HFFc6 (cell line): Measurements from ENCODE around the gene ANGPT4. TPM values are rescaled to one million over a fixed set of nuclear protein-coding genes. Genes with fewer than 3 reads are reported as not detected.

Experiments
- DNase-seq: peaks from one replicate; pipeline ENCODE4 v3.0.0-alpha.2; 2018
- H3K27ac Mint-ChIP-seq: 2 replicates; pipeline ENCODE4 v1.8.0; 2020; ENCODE audit warnings: mild to moderate bottlenecking, mixed read lengths
- H3K27me3 Mint-ChIP-seq: 2 replicates; pipeline ENCODE4 v1.8.0; 2021; ENCODE audit warnings: mild to moderate bottlenecking, moderate library complexity, mixed read lengths; ENCODE audit not compliant: insufficient read depth
- H3K36me3 Mint-ChIP-seq: 2 replicates; pipeline ENCODE4 v1.8.0; 2021; ENCODE audit warnings: low read depth, mixed read lengths
- H3K4me1 Mint-ChIP-seq: 2 replicates; pipeline ENCODE4 v1.8.0; 2020; ENCODE audit warnings: low read depth, mixed read lengths
- H3K4me3 Mint-ChIP-seq: 2 replicates; pipeline ENCODE4 v1.8.0; 2020; ENCODE audit warnings: mild to moderate bottlenecking, moderate library complexity, mixed read lengths
- H3K9me3 Mint-ChIP-seq: 2 replicates; pipeline ENCODE4 v1.8.0; 2020; ENCODE audit warnings: mild to moderate bottlenecking, mixed read lengths
- total RNA-seq, 6 experiments: library from RNA; stranded (reverse); fragmentation: NEBNext Ultra II Directional; extraction: Animal tissue kit (Norgen Biotek cat#: 25700); gene quantifications; 2 replicates in 1 of 6; 3 replicates in 5 of 6; pipeline ENCODE4 v1.2.3, GENCODE V29; 2021
- TF ChIP-seq, protein P1 (sequence below): fragments of 200-600 bp; sonication (generic); IDR thresholded peaks from 2 replicates; pipeline ENCODE4 v1.5.0; 2021; ENCODE audit warnings: antibody characterized with exemption, mild to moderate bottlenecking

Gene ANGPT4
- total RNA-seq, 6 experiments from 2014 or later: not detected

DNA sequence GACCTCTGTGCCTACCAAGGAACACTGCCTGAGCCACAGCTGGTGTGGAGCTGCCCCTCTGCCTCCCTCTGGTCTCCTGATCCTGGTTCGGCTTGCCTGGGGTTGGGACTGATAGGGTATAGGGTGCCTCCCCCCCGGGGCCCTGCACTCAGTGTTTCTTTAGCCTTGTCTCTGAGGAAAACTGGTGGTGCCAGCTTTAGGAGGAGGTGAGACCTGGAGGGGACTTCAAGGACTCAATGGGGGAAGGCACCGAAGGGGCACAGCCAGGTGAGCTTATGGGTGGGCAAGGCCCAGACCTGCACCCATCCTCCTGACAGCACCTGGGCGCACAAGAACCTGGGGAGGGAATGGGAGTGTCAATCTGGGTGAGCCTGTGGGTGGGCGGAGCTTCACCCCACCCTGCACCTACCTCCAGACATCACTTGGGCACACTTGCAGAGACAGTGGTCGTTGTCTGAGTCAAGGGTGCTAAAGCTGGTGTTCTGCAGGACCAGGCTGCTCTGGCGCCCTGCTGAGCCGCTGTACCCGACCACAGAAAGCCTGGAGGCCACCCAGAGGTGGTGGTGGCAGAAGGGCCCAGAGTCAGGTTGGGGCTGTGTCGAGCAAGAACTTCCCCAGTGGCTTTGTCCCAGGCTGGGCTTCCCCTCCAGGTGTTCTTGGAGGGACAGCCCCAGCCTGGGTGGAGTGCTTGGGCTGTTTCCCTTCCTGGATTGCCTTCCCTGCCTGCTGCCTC is 42.1 kb downstream of the ANGPT4 start:
- no peaks in the 10 kb centered on the region for H3K4me1 Mint-ChIP-seq
- DNase-seq: no peak
- TF ChIP-seq, protein P1, sequence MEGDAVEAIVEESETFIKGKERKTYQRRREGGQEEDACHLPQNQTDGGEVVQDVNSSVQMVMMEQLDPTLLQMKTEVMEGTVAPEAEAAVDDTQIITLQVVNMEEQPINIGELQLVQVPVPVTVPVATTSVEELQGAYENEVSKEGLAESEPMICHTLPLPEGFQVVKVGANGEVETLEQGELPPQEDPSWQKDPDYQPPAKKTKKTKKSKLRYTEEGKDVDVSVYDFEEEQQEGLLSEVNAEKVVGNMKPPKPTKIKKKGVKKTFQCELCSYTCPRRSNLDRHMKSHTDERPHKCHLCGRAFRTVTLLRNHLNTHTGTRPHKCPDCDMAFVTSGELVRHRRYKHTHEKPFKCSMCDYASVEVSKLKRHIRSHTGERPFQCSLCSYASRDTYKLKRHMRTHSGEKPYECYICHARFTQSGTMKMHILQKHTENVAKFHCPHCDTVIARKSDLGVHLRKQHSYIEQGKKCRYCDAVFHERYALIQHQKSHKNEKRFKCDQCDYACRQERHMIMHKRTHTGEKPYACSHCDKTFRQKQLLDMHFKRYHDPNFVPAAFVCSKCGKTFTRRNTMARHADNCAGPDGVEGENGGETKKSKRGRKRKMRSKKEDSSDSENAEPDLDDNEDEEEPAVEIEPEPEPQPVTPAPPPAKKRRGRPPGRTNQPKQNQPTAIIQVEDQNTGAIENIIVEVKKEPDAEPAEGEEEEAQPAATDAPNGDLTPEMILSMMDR: no peak

DNA sequence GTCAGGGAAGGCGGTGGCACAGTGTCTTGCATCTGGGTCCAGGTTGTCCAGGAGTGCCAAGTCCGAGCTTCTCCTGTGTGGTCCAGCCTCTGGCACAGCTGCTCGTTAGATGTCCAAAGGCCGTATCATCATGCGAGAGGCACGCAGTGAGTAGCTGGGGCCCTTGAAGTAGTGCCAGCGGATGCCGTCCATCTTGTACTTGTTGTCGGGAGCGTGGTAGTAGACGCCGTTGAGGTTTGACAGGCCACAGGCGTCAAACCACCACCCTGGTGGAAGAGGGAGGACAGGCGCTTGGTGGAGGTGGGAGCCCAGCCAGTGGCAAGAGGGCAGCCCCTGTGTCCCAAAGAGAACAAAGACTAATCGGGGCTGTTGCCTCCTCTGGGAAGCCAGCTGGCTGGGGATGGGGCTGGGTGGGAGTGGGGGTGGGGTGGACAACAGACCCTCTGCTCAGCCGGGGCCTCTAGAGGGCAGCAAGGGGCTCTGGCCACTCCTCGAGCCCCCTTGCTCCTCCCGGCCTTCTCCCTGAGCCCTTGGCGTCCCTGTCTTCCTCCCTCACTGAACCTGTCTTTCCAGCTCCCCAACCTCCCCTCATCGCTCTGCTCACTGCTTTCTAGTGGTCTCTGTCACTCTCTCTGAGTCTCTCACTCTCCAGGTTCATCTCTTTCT is 43.1 kb downstream of the ANGPT4 start:
- no peak for DNase-seq
- no peaks in the 10 kb centered on the region for H3K9me3 Mint-ChIP-seq
- no peaks in the 10 kb centered on the region for H3K36me3 Mint-ChIP-seq
- peaks cover 32% of the 10 kb centered on the region for H3K27me3 Mint-ChIP-seq
- H3K27ac Mint-ChIP-seq: no peak overlapping the region
- no peaks in the 10 kb centered on the region for H3K4me1 Mint-ChIP-seq
- TF ChIP-seq, protein P1: no peak
- H3K4me3 Mint-ChIP-seq: no peak overlapping the region

More for the DNA sequence above, 42.1 kb downstream of the ANGPT4 start:
- H3K27me3 Mint-ChIP-seq: peaks cover 26% of the 10 kb centered on the region
- no peaks in the 10 kb centered on the region for H3K36me3 Mint-ChIP-seq
- no peak overlapping the region for H3K4me3 Mint-ChIP-seq
- no peaks in the 10 kb centered on the region for H3K9me3 Mint-ChIP-seq
- H3K27ac Mint-ChIP-seq: no peak overlapping the region

DNA sequence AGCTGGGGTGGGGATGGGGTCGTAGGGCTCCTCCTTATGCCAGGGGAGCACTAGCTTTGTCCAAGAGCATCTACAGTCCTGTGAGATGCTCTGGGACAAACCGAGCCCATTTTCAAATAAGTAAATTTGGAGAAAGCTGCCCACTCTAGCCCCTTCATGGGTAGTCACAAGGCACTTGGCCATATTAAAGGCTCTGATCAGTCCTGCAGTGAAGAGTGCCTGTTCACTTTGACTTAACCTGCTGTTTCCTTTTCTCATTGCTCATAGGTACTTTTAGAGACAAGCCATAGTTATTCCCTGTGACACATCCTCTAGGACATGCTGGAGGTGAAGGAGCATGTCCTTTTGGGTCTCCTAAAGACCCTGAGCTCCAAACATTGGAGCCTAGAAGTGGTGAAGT is 44.2 kb downstream of the ANGPT4 start:
- no peak overlapping the region for H3K27ac Mint-ChIP-seq
- DNase-seq: no peak
- H3K9me3 Mint-ChIP-seq: no peaks in the 10 kb centered on the region
- H3K27me3 Mint-ChIP-seq: peaks cover 32% of the 10 kb centered on the region
- H3K36me3 Mint-ChIP-seq: no peaks in the 10 kb centered on the region
- no peaks in the 10 kb centered on the region for H3K4me1 Mint-ChIP-seq
- no peak overlapping the region for H3K4me3 Mint-ChIP-seq
- TF ChIP-seq, protein P1: no peak

DNA sequence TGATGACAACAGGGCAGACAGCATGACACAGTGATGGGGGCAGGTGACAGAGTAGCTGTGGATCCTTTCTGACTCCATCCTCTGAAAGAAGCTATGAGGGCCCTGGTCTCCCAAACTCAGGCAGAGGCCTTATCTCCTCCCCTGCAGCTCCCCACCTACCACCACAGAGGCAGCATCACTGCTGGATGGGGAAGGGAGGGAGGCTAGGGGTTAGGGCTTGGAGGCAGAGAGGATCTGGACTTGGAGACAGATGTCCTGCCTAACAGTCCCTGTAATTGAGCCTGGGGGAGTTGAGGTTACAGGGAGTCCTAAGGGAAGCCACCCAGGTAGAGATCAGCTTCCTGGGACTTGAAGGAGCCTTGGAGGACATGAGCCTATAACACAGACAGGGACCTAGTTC is 44.7 kb downstream of the ANGPT4 start:
- H3K36me3 Mint-ChIP-seq: no peaks in the 10 kb centered on the region
- TF ChIP-seq, protein P1: no peak
- H3K4me3 Mint-ChIP-seq: no peak overlapping the region
- no peaks in the 10 kb centered on the region for H3K4me1 Mint-ChIP-seq
- no peaks in the 10 kb centered on the region for H3K9me3 Mint-ChIP-seq
- DNase-seq: no peak
- peaks cover 31% of the 10 kb centered on the region for H3K27me3 Mint-ChIP-seq
- H3K27ac Mint-ChIP-seq: no peak overlapping the region

DNA sequence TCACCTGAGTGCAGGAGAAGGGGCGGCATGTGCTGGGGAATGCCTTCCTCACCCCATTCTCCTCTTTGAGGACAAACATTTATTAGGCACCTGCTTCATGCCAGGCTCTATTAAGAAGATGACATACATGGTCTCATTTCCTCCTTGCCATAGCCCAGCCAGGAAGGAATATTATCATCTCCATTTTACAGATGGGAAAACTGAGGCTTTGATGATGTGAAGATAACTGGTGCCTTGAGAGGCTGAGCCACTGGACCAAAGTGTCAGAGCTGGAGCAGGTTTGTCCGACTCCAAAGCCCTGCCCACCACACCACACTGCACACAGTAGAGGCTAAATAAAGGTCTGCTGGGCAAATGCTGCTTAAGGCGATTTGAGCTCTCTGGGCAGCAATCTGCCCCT is 45.4 kb downstream of the ANGPT4 start:
- peaks cover 35% of the 10 kb centered on the region for H3K27me3 Mint-ChIP-seq
- H3K36me3 Mint-ChIP-seq: no peaks in the 10 kb centered on the region
- no peak for DNase-seq
- H3K27ac Mint-ChIP-seq: no peak overlapping the region
- H3K4me1 Mint-ChIP-seq: no peaks in the 10 kb centered on the region
- H3K9me3 Mint-ChIP-seq: no peaks in the 10 kb centered on the region
- H3K4me3 Mint-ChIP-seq: no peak overlapping the region
- TF ChIP-seq, protein P1: no peak
